Right lobe of liver (tissue), 4 donors: Measurements from ENCODE around the gene C19orf81.

ENCODE experiments used
- CTCF ChIP-seq, 4 donors: fragments of 200-600 bp in 3 of 4; fragments of 450-650 bp in 1 of 4; IDR thresholded peaks; one replicate each; pipeline versions ENCODE4 v1.5.1 to v1.8.0; 2016 to 2022; ENCODE audit warnings: antibody characterized with exemption in 4 of 4, mild to moderate bottlenecking in 2 of 4
- POLR2A ChIP-seq: fragments of 450-650 bp; IDR thresholded peaks from one replicate; pipeline ENCODE4 v1.6.1; 2017; ENCODE audit warnings: antibody characterized with exemption, mild to moderate bottlenecking
- donor health status: DM: no; HTN: no; CAD: no.
- donor health status: DM: no; HTN: no; CAD: no.
- donor health status: DM: no; HTN: yes; CAD: no.

- no peak for TF ChIP-seq CTCF (IDR thresholded peaks at IDR 0.05)
- TF ChIP-seq POLR2A = no peak
These were observed 10.3 kb downstream of the C19orf81 start for GRCh38 chr19:50659318-50660087.
